K562 (cell line): ENCODE data around the gene HBQ1. TPM values are rescaled to one million over a fixed set of nuclear protein-coding genes. Genes with fewer than 3 reads are reported as not detected.

Experiments
- ATAC-seq: fragments of 200-7000 bp; cut with Tn5 transposase; 3 replicates; pipeline ENCODE4 v1.9.1; 2020; ENCODE audit warnings: moderate library complexity
- BruUV-seq: library from RNA; stranded (reverse); fragments of 400-500 nt; replicated peaks from 2 replicates; lab custom pipeline; 2021; lab: Mats Ljungman, UMichigan
- CTCF ChIA-PET: fragments of 300-600 bp; formaldehyde crosslinking; extraction: SDS; loops from one replicate; lab custom pipeline; 2021; ENCODE audit warnings: low intra/inter-chr PET ratio; lab: Yijun Ruan, JAX
- POLR2A ChIA-PET: fragments of 300-600, 350-650 bp; sonication (Branson Sonifier 250); formaldehyde crosslinking; extraction: SDS; loops from one replicate; lab custom pipeline; 2021; ENCODE audit warnings: antibody characterized with exemption, inconsistent platforms; lab: Yijun Ruan, JAX
- DNase-seq, 4 experiments: peaks; one replicate each; pipeline versions ENCODE4 v3.0.0 to v3.0.0-alpha.2; 2011 to 2018; ENCODE audit warnings: low spot score in 3 of 4, mixed read lengths in 3 of 4; ENCODE audit errors: extremely low read depth in 1 of 4
- FAIRE-seq: peaks from 2 replicates; lab custom pipeline; 2011; peaks lifted over from hg19 to GRCh38; lab: Jason Lieb, UNC
- H2AFZ ChIP-seq: 2 replicates; pipeline ENCODE4 v1.6.0; 2011; ENCODE audit warnings: low read depth, low read length, control low read depth, inconsistent platforms
- H3K27ac ChIP-seq: fragments of 200-600 bp; 3 replicates; pipeline ENCODE4 v1.8.0; 2011; ENCODE audit warnings: low read depth, mild to moderate bottlenecking, control low read depth, inconsistent platforms, low read length, moderate library complexity, mixed read lengths; ENCODE audit errors: extremely low read depth
- H3K27me3 ChIP-seq, 2 experiments: fragments of 300-600 bp in 1 of 2; 2 replicates in 1 of 2; 3 replicates in 1 of 2; pipeline versions ENCODE4 v1.6.0 to v1.8.0; 2011; ENCODE audit warnings: inconsistent platforms in 2 of 2, low read length in 2 of 2, mild to moderate bottlenecking in 1 of 2, mixed read lengths in 1 of 2, moderate library complexity in 1 of 2; ENCODE audit not compliant: control insufficient read depth in 2 of 2, insufficient read depth in 2 of 2
- H3K36me3 ChIP-seq: fragments of 300-600 bp; 3 replicates; pipeline ENCODE4 v1.8.0; 2011; ENCODE audit warnings: mild to moderate bottlenecking, low read length, inconsistent platforms; ENCODE audit not compliant: control insufficient read depth, insufficient read depth
- H3K4me1 ChIP-seq, 2 experiments: fragments of 200-600 bp in 1 of 2; replicated peaks in 1 of 2; 2 replicates in 1 of 2; 3 replicates in 1 of 2; pipeline versions ENCODE4 v1.5.1 to v1.8.0; 2011; ENCODE audit warnings: inconsistent platforms in 2 of 2, low read length in 2 of 2, mild to moderate bottlenecking in 1 of 2, mixed read lengths in 1 of 2, moderate library complexity in 1 of 2; ENCODE audit not compliant: control insufficient read depth in 2 of 2, insufficient read depth in 2 of 2
- H3K4me2 ChIP-seq: 2 replicates; pipeline ENCODE4 v1.6.1; 2011; ENCODE audit warnings: low read length, control low read depth, inconsistent platforms, mixed read lengths; ENCODE audit not compliant: insufficient read depth
- H3K4me3 ChIP-seq: fragments of 200-600 bp; sonication (generic), shearing (Covaris generic); 2 replicates; pipeline ENCODE4 v1.5.1; 2016; ENCODE audit warnings: control low read depth, inconsistent platforms
- H3K79me2 ChIP-seq: fragments of 200-600 bp; 3 replicates; pipeline ENCODE4 v1.8.0; 2011; ENCODE audit warnings: low read length, inconsistent platforms; ENCODE audit not compliant: control insufficient read depth, insufficient read depth
- H3K9ac ChIP-seq, 2 experiments: 2 replicates each; pipeline versions ENCODE4 v1.6.0 to v1.6.1; 2011; ENCODE audit warnings: low read depth in 2 of 2, low read length in 2 of 2, control low read depth in 1 of 2, inconsistent platforms in 1 of 2, mild to moderate bottlenecking in 1 of 2, mixed read lengths in 1 of 2; ENCODE audit not compliant: insufficient read depth in 1 of 2
- H3K9me1 ChIP-seq: one replicate; pipeline ENCODE4 v1.6.0; 2011; ENCODE audit warnings: inconsistent platforms, mild to moderate bottlenecking, low read length, moderate library complexity; ENCODE audit not compliant: control insufficient read depth, insufficient read depth
- H3K9me3 ChIP-seq: replicated peaks from 2 replicates; pipeline ENCODE4 v1.5.1; 2011; ENCODE audit warnings: low read depth, low read length, inconsistent platforms; ENCODE audit not compliant: control insufficient read depth, insufficient read depth
- H4K20me1 ChIP-seq: replicated peaks from 2 replicates; pipeline ENCODE4 v1.6.1; 2011; ENCODE audit warnings: low read length, inconsistent platforms, mixed read lengths; ENCODE audit not compliant: control insufficient read depth, insufficient read depth
- ARID2 ChIP-seq: fragments of 450-650 bp; IDR thresholded peaks from 2 replicates; pipeline ENCODE4 v1.6.1; 2017; ENCODE audit warnings: antibody characterized with exemption, mild to moderate bottlenecking
- MECOM ChIP-seq: fragments of 250-450 bp; sonication (Bioruptor Pico); IDR thresholded peaks from 2 replicates; pipeline ENCODE4 v1.8.0; 2022; ENCODE audit warnings: inconsistent platforms
- MYNN ChIP-seq, 2 experiments: sonication (generic); formaldehyde crosslinking in 1 of 2; IDR thresholded peaks; 2 replicates each; pipeline versions ENCODE4 v1.5.0 to v1.6.1; 2016 to 2020; ENCODE audit warnings: antibody characterized with exemption in 1 of 2, missing genetic modification reagents in 1 of 2
- POLR2A ChIP-seq: fragments of 450-650 bp; conservative IDR thresholded peaks from 2 replicates; pipeline ENCODE4 v1.6.1; 2016
- POLR2G ChIP-seq: fragments of 200-400 bp; formaldehyde crosslinking; IDR thresholded peaks from 2 replicates; pipeline ENCODE4 v1.6.1; 2017; ENCODE audit warnings: low read depth, mild to moderate bottlenecking, antibody characterized with exemption, low read length, moderate library complexity
- SUPT5H ChIP-seq: fragments of 450-650 bp; IDR thresholded peaks from 2 replicates; pipeline ENCODE4 v1.6.1; 2016
- WGBS: fragments of 100-300 bp; shearing (Covaris generic); methylation state at CpG from one replicate; pipeline ENCODE4 v1.1.6; 2016; ENCODE audit warnings: low coverage, mixed read lengths; ENCODE audit not compliant: insufficient coverage; ENCODE audit errors: missing lambda C conversion rate; 5-methylcytosine and 5-hydroxymethylcytosine counted together
- in situ Hi-C: fragments of 300-500 bp; cut with MboI; formaldehyde crosslinking; loops from 4 replicates; pipeline ENCODE4 v1.15.0; 2018; ENCODE audit warnings: inconsistent platforms, mixed read lengths
- intact Hi-C: fragments of 100-400 bp; cut with micrococcal nuclease; formaldehyde crosslinking; loops from 2 replicates; pipeline ENCODE4 v1.14.2; 2022
- polyA plus RNA-seq, 8 experiments: library from polyadenylated mRNA; depleted of rRNA in 4 of 8; stranded (reverse) in 5 of 8; unstranded in 3 of 8; fragments of >200 nt; fragmentation: Nextera tagmentation in 2 of 8; fragmentation: Illumina TruSeq in 1 of 8; extraction: Ambion mirVana in 2 of 8; extraction: Trizol in 1 of 8; gene quantifications; 2 replicates each; pipeline versions ENCODE4 v1.2.1 to v1.2.3, GENCODE V29; 2011 to 2014; ENCODE audit warnings: inconsistent platforms in 1 of 8, missing spikeins in 1 of 8
- total RNA-seq, 7 experiments: library from RNA; depleted of rRNA in 6 of 7; stranded (reverse); fragments of >200 nt in 6 of 7; fragmentation: Illumina TruSeq in 2 of 7; extraction: Trizol in 2 of 7; gene quantifications; 2 replicates each; pipeline versions ENCODE4 v1.2.1 to v1.2.3, GENCODE V29; 2011 to 2021; ENCODE audit warnings: low replicate concordance in 1 of 7

The HBQ1 gene
- total and polyA plus RNA-seq, 9 of the 15 experiments (the other 6 are each of a cell fraction or from before 2014, with no cell fraction given): 2.3 to 190 (median 19.8) TPM

DNA sequence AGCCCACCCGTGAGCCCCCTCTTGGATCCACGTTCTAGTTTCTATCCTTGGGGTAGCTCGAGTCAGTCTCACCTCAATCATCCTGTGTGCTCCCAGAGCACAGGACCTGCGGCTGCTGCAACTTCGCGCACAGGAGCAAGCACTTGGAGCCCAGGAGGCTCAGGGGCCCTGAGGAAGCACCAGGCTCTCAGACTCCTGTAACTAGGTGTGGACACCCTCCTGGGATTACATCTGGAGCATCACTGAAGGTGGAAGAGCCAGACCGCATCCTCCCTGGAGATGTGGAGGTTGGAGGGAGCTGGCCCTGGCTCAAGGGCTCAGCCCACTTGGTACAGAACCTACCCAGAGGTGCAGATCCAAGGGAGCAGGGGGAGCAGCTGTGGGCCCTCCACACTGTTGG, 2.7 kb downstream of the HBQ1 start:
- POLR2A ChIA-PET: interaction anchor here (0.9 to 1.2 kb wide), 3 partner anchors 12 to 118 kb away, joined by 3 to 5 read pairs (median 3); no protein-coding TSS in a partner anchor
- Histone ChIP-seq H3K4me3 (no peak overlapping the region), H2AFZ (no peak overlapping the region), H3K9me1 (peaks cover 3% of the 10 kb centered on the region), H4K20me1 (0 out of 2 replicates have a peak, but pooled peaks cover 6% of the 10 kb centered on the region), H3K79me2 (peaks cover 36% of the 10 kb centered on the region), H3K9ac (peak overlapping the region in 1 of 2 experiments; percentile 31; a peak in 1 of 4 replicates), H3K27me3 (no peaks in the 10 kb centered on the region), H3K9me3 (no peaks in the 10 kb centered on the region), H3K4me2 (no peak overlapping the region), H3K4me1 (peaks cover 17 to 48% of the 10 kb centered on the region in 2 experiments; a peak in 4 of 5 replicates), H3K27ac (no peak overlapping the region), H3K36me3 (peaks cover 36% of the 10 kb centered on the region)
- WGBS: 97% methylated on average over 5 of the region's 7 CpGs
- no peak for ATAC-seq
- CTCF ChIA-PET: interaction anchor here (1.2 to 4.5 kb wide), 4 partner anchors 76 to 117 kb away, joined by 4 to 42 read pairs (median 34); no protein-coding TSS in a partner anchor
- in situ Hi-C loops (loop anchor here (5.0 kb wide), 1 partner anchor 76 kb away; no protein-coding TSS in a partner anchor), intact Hi-C loops (no loop called here)
- TF ChIP-seq POLR2A (peak; percentile 26; the same call in 1 of the 2 replicates), ARID2 (no peak), POLR2G (peak; percentile 33), SUPT5H (0 out of 2 replicates have a peak, but pooled peaks have one; percentile 15), MECOM (CRISPR knock-in tag) (no peak), MYNN (IDR thresholded peaks at IDR 0.05) (0 out of 2 replicates have a peak, but pooled peaks have one; percentile 14), MYNN (CRISPR knock-in tag; IDR thresholded peaks at IDR 0.05) (no peak)
- DNase-seq: no peak
- no peak for FAIRE-seq
- BruUV-seq: TSS peak; percentile 30
